ENCODE results near the gene PDGFB.

- TF ChIP-seq POLR2AphosphoS5 (IDR thresholded peaks at IDR 0.05; ENCODE audit: low read depth): no peak
- no peak for TF ChIP-seq CTCF (IDR thresholded peaks at IDR 0.05; ENCODE audit: insufficient read depth, low read length)
- no peak for TF ChIP-seq GABPA (IDR thresholded peaks at IDR 0.05; ENCODE audit: low read depth)
- no peak for TF ChIP-seq REST (IDR thresholded peaks at IDR 0.05; ENCODE audit: insufficient replicate concordance, low read depth)
Measured at GRCh38 chr22:39223091-39223710, 21.6 kb downstream of the PDGFB start.

All from HL-60 (cell line).